ENCODE measurements around the gene ATG2A. TPM values are rescaled to one million over a fixed set of nuclear protein-coding genes. Genes with fewer than 3 reads are reported as not detected.

The ATG2A gene
- total and polyA plus RNA-seq, 2 donors (not counting 3 experiments of a cell fraction or from before 2014, with no cell fraction given) = 13.4 to 24.3 TPM

- Histone ChIP-seq H3K27ac (ENCODE audit: insufficient read depth, low read depth, low read length) (no peak overlapping the region), H3K79me2 (ENCODE audit: control insufficient read depth, insufficient read depth, low read length) (no peaks in the 10 kb centered on the region), H3K9me3 (replicated peaks; ENCODE audit: control insufficient read depth, insufficient read depth, low read length) (no peaks in the 10 kb centered on the region), H3K36me3 (ENCODE audit: control insufficient read depth in 2 of 2, extremely low read depth in 1 of 2, insufficient read depth in 2 of 2, low read length in 2 of 2) (peaks cover 7 to 68% of the 10 kb centered on the region in 2 experiments), H2AFZ (ENCODE audit: low read depth, low read length) (no peak overlapping the region), H3K4me3 (replicated peaks in 1 of 3; ENCODE audit: insufficient read depth in 1 of 3, low read depth in 1 of 3, low read length in 3 of 3) (no peak overlapping the region), H3K27me3 (ENCODE audit: control insufficient read depth in 2 of 2, insufficient read depth in 2 of 2, low read length in 2 of 2) (no peaks in the 10 kb centered on the region), H3K9me1 (replicated peaks; ENCODE audit: control insufficient read depth, extremely low read depth, insufficient read depth, low read length) (no peaks in the 10 kb centered on the region), H3K4me2 (ENCODE audit: insufficient read depth, low read length) (no peak overlapping the region), H4K20me1 (replicated peaks; ENCODE audit: control insufficient read depth, extremely low read depth, insufficient read depth, low read length) (no peaks in the 10 kb centered on the region), H3K4me1 (ENCODE audit: control insufficient read depth, extremely low read depth, insufficient read depth, low read length) (no peaks in the 10 kb centered on the region), H3K9ac (replicated peaks; ENCODE audit: extremely low read depth, insufficient read depth, low read length) (no peak overlapping the region)
- no peak for FAIRE-seq
- no peak for DNase-seq (ENCODE audit: low read depth, low spot score)
- no peak for TF ChIP-seq MYC (IDR thresholded peaks at IDR 0.05; ENCODE audit: low read depth, low read length)
- TF ChIP-seq EZH2 (IDR thresholded peaks at IDR 0.05; ENCODE audit: borderline replicate concordance, low read depth, low read length, severe bottlenecking) = no peak
- no peak for TF ChIP-seq MAX (IDR thresholded peaks at IDR 0.05; ENCODE audit: insufficient read depth, insufficient read length)
- ChIA-PET POLR2A (no interaction called here), CTCF (interaction anchor here (1.7 kb wide), 1 partner anchor 23 kb away, joined by 5 read pairs; no protein-coding TSS in a partner anchor)
- dilution Hi-C loops (cut with MboI; ENCODE audit: extremely low pct_ligation_motif_present, low sequenced_read_pairs) = no loop called here
- BruUV-seq (replicated peaks) = no TSS peak
- intact Hi-C loops (cut with micrococcal nuclease) = no loop called here
Observed at GRCh38 chr11:64910451-64911093, 6.4 kb downstream of the ATG2A start.

- H3K9me3 ChIP-seq (replicated peaks; ENCODE audit: control insufficient read depth, insufficient read depth, low read length) = no peaks in the 10 kb centered on the region
- H3K4me1 ChIP-seq (ENCODE audit: control insufficient read depth, extremely low read depth, insufficient read depth, low read length) = no peaks in the 10 kb centered on the region
- H3K79me2 ChIP-seq (ENCODE audit: control insufficient read depth, insufficient read depth, low read length) = no peaks in the 10 kb centered on the region
- H3K36me3 ChIP-seq (ENCODE audit: control insufficient read depth in 2 of 2, extremely low read depth in 1 of 2, insufficient read depth in 2 of 2, low read length in 2 of 2) = peaks cover 7 to 72% of the 10 kb centered on the region in 2 experiments
- ChIA-PET CTCF (interaction anchor here (1.5 to 1.7 kb wide), 2 partner anchors 22 to 87 kb away, joined by 3 to 5 read pairs; partner anchors contain the start of gene BATF2), POLR2A (no interaction called here)
- H3K27ac ChIP-seq (ENCODE audit: insufficient read depth, low read depth, low read length) = no peak overlapping the region
- TSS peak; percentile 11 for BruUV-seq (replicated peaks)
- H3K27me3 ChIP-seq (ENCODE audit: control insufficient read depth in 2 of 2, insufficient read depth in 2 of 2, low read length in 2 of 2) = no peaks in the 10 kb centered on the region
- H3K9ac ChIP-seq (replicated peaks; ENCODE audit: extremely low read depth, insufficient read depth, low read length) = no peak overlapping the region
- no peak overlapping the region for H3K4me2 ChIP-seq (ENCODE audit: insufficient read depth, low read length)
- TF ChIP-seq POLR2AphosphoS5 (IDR thresholded peaks at IDR 0.05; ENCODE audit: insufficient read depth, low read depth, low read length) (no peak), CTCF (IDR thresholded peaks at IDR 0.05; ENCODE audit: extremely low read depth in 1 of 2, insufficient read depth in 1 of 2, low read depth in 1 of 2, low read length in 2 of 2) (no peak), MAX (IDR thresholded peaks at IDR 0.05; ENCODE audit: insufficient read depth, insufficient read length) (no peak), GATA2 (IDR thresholded peaks at IDR 0.05; ENCODE audit: insufficient read depth, insufficient read length, low read depth, low read length) (no peak), JUN (IDR thresholded peaks at IDR 0.05; ENCODE audit: borderline replicate concordance, insufficient read depth, insufficient read length, low read depth) (no peak), FOS (IDR thresholded peaks at IDR 0.05; ENCODE audit: borderline replicate concordance, insufficient read depth, low read length) (no peak), MYC (IDR thresholded peaks at IDR 0.05; ENCODE audit: low read depth, low read length) (no peak), POLR2A (IDR thresholded peaks at IDR 0.05; ENCODE audit: low read depth, low read length) (no peak), EZH2 (IDR thresholded peaks at IDR 0.05; ENCODE audit: borderline replicate concordance, low read depth, low read length, severe bottlenecking) (no peak)
- H3K9me1 ChIP-seq (replicated peaks; ENCODE audit: control insufficient read depth, extremely low read depth, insufficient read depth, low read length) = no peaks in the 10 kb centered on the region
- intact Hi-C loops (cut with micrococcal nuclease) (no loop called here), dilution Hi-C loops (cut with MboI; ENCODE audit: extremely low pct_ligation_motif_present, low sequenced_read_pairs) (no loop called here)
- no peaks in the 10 kb centered on the region for H4K20me1 ChIP-seq (replicated peaks; ENCODE audit: control insufficient read depth, extremely low read depth, insufficient read depth, low read length)
- H2AFZ ChIP-seq (ENCODE audit: low read depth, low read length) = no peak overlapping the region
- H3K4me3 ChIP-seq (replicated peaks in 1 of 3; ENCODE audit: insufficient read depth in 1 of 3, low read depth in 1 of 3, low read length in 3 of 3) = no peak overlapping the region
- DNase-seq (ENCODE audit: low read depth, low spot score) (no peak), FAIRE-seq (no peak)
Observed at GRCh38 chr11:64909653-64910343, 7.2 kb downstream of the ATG2A start.
